ENCODE results near the gene INPP5A. TPM values are rescaled to one million over a fixed set of nuclear protein-coding genes. Genes with fewer than 3 reads are reported as not detected.

INPP5A gene
- total RNA-seq, 1 donor from 2014 or later: 30.6 TPM

- Mint-ChIP-seq H3K27ac (peak overlapping the region; percentile 84), H3K9me3 (ENCODE audit: low read depth) (peaks cover 17% of the 10 kb centered on the region), H3K4me1 (ENCODE audit: low read depth) (peaks cover 11% of the 10 kb centered on the region), H3K36me3 (ENCODE audit: insufficient read depth) (peaks cover 5% of the 10 kb centered on the region), H3K4me3 (ENCODE audit: low read depth) (peak overlapping the region; percentile 33), H3K27me3 (peaks cover 9% of the 10 kb centered on the region)
- TF ChIP-seq, protein P1, sequence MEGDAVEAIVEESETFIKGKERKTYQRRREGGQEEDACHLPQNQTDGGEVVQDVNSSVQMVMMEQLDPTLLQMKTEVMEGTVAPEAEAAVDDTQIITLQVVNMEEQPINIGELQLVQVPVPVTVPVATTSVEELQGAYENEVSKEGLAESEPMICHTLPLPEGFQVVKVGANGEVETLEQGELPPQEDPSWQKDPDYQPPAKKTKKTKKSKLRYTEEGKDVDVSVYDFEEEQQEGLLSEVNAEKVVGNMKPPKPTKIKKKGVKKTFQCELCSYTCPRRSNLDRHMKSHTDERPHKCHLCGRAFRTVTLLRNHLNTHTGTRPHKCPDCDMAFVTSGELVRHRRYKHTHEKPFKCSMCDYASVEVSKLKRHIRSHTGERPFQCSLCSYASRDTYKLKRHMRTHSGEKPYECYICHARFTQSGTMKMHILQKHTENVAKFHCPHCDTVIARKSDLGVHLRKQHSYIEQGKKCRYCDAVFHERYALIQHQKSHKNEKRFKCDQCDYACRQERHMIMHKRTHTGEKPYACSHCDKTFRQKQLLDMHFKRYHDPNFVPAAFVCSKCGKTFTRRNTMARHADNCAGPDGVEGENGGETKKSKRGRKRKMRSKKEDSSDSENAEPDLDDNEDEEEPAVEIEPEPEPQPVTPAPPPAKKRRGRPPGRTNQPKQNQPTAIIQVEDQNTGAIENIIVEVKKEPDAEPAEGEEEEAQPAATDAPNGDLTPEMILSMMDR (IDR thresholded peaks at IDR 0.05; ENCODE audit: unreplicated experiment): no peak
- DNase-seq (ENCODE audit: low spot score, unreplicated experiment): no peak
Measured at GRCh38 chr10:132534391-132535064, 3.1 kb upstream of the INPP5A start.

- Mint-ChIP-seq H3K4me1 (ENCODE audit: low read depth) (peaks cover 17% of the 10 kb centered on the region), H3K27me3 (peaks cover 8% of the 10 kb centered on the region), H3K4me3 (ENCODE audit: low read depth) (peak overlapping the region; percentile 33), H3K36me3 (ENCODE audit: insufficient read depth) (peaks cover 4% of the 10 kb centered on the region), H3K9me3 (ENCODE audit: low read depth) (peaks cover 15% of the 10 kb centered on the region), H3K27ac (peak overlapping the region; percentile 84)
- TF ChIP-seq, protein P1 (IDR thresholded peaks at IDR 0.05; ENCODE audit: unreplicated experiment): no peak
- no peak for DNase-seq (ENCODE audit: low spot score, unreplicated experiment)
Measured at GRCh38 chr10:132535065-132535651, 2.4 kb upstream of the INPP5A start.

DNA sequence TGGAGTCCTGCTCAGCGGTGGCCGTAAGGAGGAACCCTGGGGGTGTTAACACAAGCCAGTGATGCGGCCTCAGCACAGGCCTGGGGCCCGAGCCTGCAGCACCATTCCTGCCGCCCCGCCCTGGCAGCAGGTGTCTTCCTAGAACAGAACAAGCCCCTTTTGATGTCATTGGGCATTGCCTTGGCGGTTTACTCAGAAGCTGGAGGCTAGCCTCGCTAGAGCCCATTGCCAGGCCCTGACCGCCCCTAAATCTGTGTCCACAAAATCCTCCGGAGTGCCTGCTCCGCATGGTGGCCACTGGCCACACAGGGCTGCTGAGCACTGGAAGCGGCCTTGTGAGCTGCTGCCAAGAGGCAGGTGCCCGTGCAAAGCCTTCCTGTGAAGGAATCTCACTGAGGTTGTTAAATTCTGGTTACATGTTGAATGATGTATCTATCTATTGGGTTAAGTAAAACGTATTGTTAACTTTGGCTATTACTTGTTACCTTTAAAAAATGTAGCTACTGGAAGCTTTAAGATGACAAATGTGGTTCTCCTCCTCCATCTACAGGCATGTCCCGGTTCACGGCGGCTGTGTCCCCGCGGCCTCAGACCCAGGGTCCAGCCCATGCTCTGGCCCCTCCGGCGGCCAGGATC, 1.2 kb upstream of the INPP5A start:
- peaks cover 8% of the 10 kb centered on the region for H3K27me3 Mint-ChIP-seq
- TF ChIP-seq, protein P1 (IDR thresholded peaks at IDR 0.05; ENCODE audit: unreplicated experiment): no peak
- no peak overlapping the region for H3K27ac Mint-ChIP-seq
- DNase-seq (ENCODE audit: low spot score, unreplicated experiment): no peak
- peak overlapping the region; percentile 62 for H3K4me3 Mint-ChIP-seq (ENCODE audit: low read depth)
- peaks cover 3% of the 10 kb centered on the region for H3K36me3 Mint-ChIP-seq (ENCODE audit: insufficient read depth)
- peaks cover 11% of the 10 kb centered on the region for H3K9me3 Mint-ChIP-seq (ENCODE audit: low read depth)
- peaks cover 27% of the 10 kb centered on the region for H3K4me1 Mint-ChIP-seq (ENCODE audit: low read depth)

- H3K27ac Mint-ChIP-seq: no peak overlapping the region
- H3K4me1 Mint-ChIP-seq (ENCODE audit: low read depth): peaks cover 27% of the 10 kb centered on the region
- TF ChIP-seq, protein P1 (IDR thresholded peaks at IDR 0.05; ENCODE audit: unreplicated experiment): peak; percentile 41
- peaks cover 2% of the 10 kb centered on the region for H3K36me3 Mint-ChIP-seq (ENCODE audit: insufficient read depth)
- DNase-seq (ENCODE audit: low spot score, unreplicated experiment): peak; percentile 100
- peaks cover 4% of the 10 kb centered on the region for H3K9me3 Mint-ChIP-seq (ENCODE audit: low read depth)
- peak overlapping the region; percentile 62 for H3K4me3 Mint-ChIP-seq (ENCODE audit: low read depth)
- peaks cover 8% of the 10 kb centered on the region for H3K27me3 Mint-ChIP-seq
Measured at GRCh38 chr10:132536877-132537683, 507 bp upstream of the INPP5A start.

Measured in progenitor cell of endocrine pancreas (in vitro differentiated cells).